Psoas muscle (tissue), 8 donors: ENCODE data around the gene PPM1H. TPM values are rescaled to one million over a fixed set of nuclear protein-coding genes. Genes with fewer than 3 reads are reported as not detected.
A peak's percentile ranks its signal among the peaks of the same experiment; 100 is the strongest.

Experiments used
- ATAC-seq, 4 donors: fragments of 200-7000 bp; cut with Tn5 transposase; one replicate each; pipeline ENCODE4 v1.9.1; 2020; ENCODE audit warnings: moderate library complexity in 3 of 4, mild to moderate bottlenecking in 2 of 4
- DNase-seq, 2 donors: peaks; one replicate each; pipeline ENCODE4 v3.0.0-alpha.2; 2020
- H3K27ac ChIP-seq: fragments of 200-600 bp; one replicate; pipeline ENCODE4 v1.8.0; 2022
- H3K27me3 ChIP-seq, 3 donors: fragments of 200-600 bp in 1 of 3; one replicate each; pipeline versions ENCODE4 v1.6.1 to v1.8.0; 2013 to 2022; ENCODE audit warnings: low read length in 2 of 3, mild to moderate bottlenecking in 2 of 3, moderate library complexity in 1 of 3; ENCODE audit not compliant: insufficient read depth in 3 of 3
- H3K36me3 ChIP-seq, 2 donors: fragments of 200-600 bp in 1 of 2; one replicate each; pipeline versions ENCODE4 v1.6.1 to v1.8.0; 2013 to 2022; ENCODE audit warnings: low read depth in 1 of 2, mild to moderate bottlenecking in 1 of 2, moderate library complexity in 1 of 2; ENCODE audit not compliant: insufficient read depth in 1 of 2
- H3K4me1 ChIP-seq: fragments of 200-600 bp; one replicate; pipeline ENCODE4 v1.8.0; 2022
- H3K4me3 ChIP-seq: fragments of 200-600 bp; one replicate; pipeline ENCODE4 v1.8.0; 2022; ENCODE audit warnings: mild to moderate bottlenecking
- H3K9me3 ChIP-seq: fragments of 200-600 bp; one replicate; pipeline ENCODE4 v1.8.0; 2022
- CTCF ChIP-seq: fragments of 200-600 bp; IDR thresholded peaks from one replicate; pipeline ENCODE4 v1.8.0; 2022; ENCODE audit warnings: antibody characterized with exemption
- WGBS, 3 donors: extraction: QIAGEN DNeasy Blood & Tissue Kit; methylation state at CpG; one replicate each; pipeline versions ENCODE4 v1.1.6 to v1.1.7; 2013; 5-methylcytosine and 5-hydroxymethylcytosine counted together
- intact Hi-C, 2 donors: fragments of 100-400 bp; cut with DNase I; formaldehyde crosslinking; loops; one replicate each; pipeline versions ENCODE4 v1.11.0 to v1.14.2; 2022
- polyA plus RNA-seq, 3 donors: library from polyadenylated mRNA; stranded (reverse); fragments of 200-250 nt; gene quantifications; one replicate each; pipeline ENCODE4 v1.2.3, GENCODE V29; 2013
- total RNA-seq, 4 donors: library from RNA; stranded (reverse); fragmentation: NEBNext Ultra II Directional in 2 of 4; extraction: Animal tissue kit (Norgen Biotek cat#: 25700) in 2 of 4; gene quantifications; one replicate each; pipeline versions ENCODE4 v1.2.1 to v1.2.4, GENCODE V29; 2021 to 2023
- donor health status: healthy with polysubstance abuse.
- donor health status: DM: no; HTN: no; CAD: no; lungs with moderate emphysema.
- donor health status: Bipolar disorder and iron deficiency.
- donor health status: healthy.
- donor health status: DM: yes; HTN: yes; CAD: no.
- donor health status: DM: no; HTN: no; CAD: no.
- donor health status: DM: no; HTN: no; CAD: no.
- donor health status: DM: yes; HTN: yes; CAD: no.

The PPM1H gene
- total and polyA plus RNA-seq, 7 donors: 0.65 to 4.3 (median 1.8) TPM

DNA sequence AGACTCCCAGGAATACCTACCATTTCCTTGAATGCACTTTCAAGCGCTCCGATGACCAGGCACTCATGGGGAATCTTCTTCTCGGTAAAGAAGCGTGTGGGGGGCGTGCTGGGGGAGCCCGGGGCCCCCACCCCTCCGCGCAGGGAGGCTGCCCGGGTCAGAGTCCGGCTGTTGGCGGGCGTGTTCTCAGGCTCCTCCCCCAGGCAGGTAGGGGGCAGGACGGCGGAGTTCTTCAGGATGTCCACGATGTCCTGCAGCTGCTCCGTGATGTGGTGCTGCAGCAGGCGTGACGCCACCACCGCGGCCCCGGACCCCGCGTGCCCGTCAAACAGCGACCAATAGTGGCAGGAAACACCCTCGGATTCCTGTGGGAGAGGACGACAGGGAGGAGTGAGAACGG, 133.2 kb downstream of the PPM1H start:
- Histone ChIP-seq H3K4me1 (no peaks in the 10 kb centered on the region), H3K27ac (no peak overlapping the region), H3K9me3 (no peaks in the 10 kb centered on the region), H3K36me3 (no peaks in the 10 kb centered on the region), H3K4me3 (no peak overlapping the region), H3K27me3 (no peaks in the 10 kb centered on the region)
- TF ChIP-seq CTCF: no peak
- WGBS, 3 donors: 92 to 95% (median 94%) methylated on average over 28 of the region's 28 CpGs
- no peak for ATAC-seq
- intact Hi-C loops: loop anchor here in 1 of 2 donors (10.0 kb wide), 1 partner anchor 367 kb away; no protein-coding TSS in a partner anchor
- no peak for DNase-seq

GRCh38 chr12:62800707-62801400, 134.1 kb downstream of the PPM1H start:
- no peaks in the 10 kb centered on the region for H3K4me1 ChIP-seq
- no peak overlapping the region for H3K27ac ChIP-seq
- 76 to 82% (median 80%) methylated on average over 13 of the region's 13 CpGs for WGBS, 3 donors
- no peak for DNase-seq
- H3K9me3 ChIP-seq: no peaks in the 10 kb centered on the region
- TF ChIP-seq CTCF: no peak
- no peaks in the 10 kb centered on the region for H3K27me3 ChIP-seq
- H3K4me3 ChIP-seq: no peak overlapping the region
- no peaks in the 10 kb centered on the region for H3K36me3 ChIP-seq
- no peak for ATAC-seq
- intact Hi-C loops: loop anchor here in 1 of 2 donors (10.0 kb wide), 1 partner anchor 366 kb away; no protein-coding TSS in a partner anchor

- no peak for TF ChIP-seq CTCF
- WGBS, 3 donors: 79 to 86% (median 82%) methylated on average over 9 of the region's 9 CpGs
- ATAC-seq: no peak
- Histone ChIP-seq H3K27ac (no peak overlapping the region), H3K9me3 (no peaks in the 10 kb centered on the region), H3K36me3 (no peaks in the 10 kb centered on the region), H3K4me1 (no peaks in the 10 kb centered on the region), H3K27me3 (no peaks in the 10 kb centered on the region), H3K4me3 (no peak overlapping the region)
- intact Hi-C loops: loop anchor here (5.0 to 10.0 kb wide), 2 partner anchors 363 to 365 kb away; no protein-coding TSS in a partner anchor
- DNase-seq: no peak
Measured at GRCh38 chr12:62799766-62800406, 135.1 kb downstream of the PPM1H start.

DNA sequence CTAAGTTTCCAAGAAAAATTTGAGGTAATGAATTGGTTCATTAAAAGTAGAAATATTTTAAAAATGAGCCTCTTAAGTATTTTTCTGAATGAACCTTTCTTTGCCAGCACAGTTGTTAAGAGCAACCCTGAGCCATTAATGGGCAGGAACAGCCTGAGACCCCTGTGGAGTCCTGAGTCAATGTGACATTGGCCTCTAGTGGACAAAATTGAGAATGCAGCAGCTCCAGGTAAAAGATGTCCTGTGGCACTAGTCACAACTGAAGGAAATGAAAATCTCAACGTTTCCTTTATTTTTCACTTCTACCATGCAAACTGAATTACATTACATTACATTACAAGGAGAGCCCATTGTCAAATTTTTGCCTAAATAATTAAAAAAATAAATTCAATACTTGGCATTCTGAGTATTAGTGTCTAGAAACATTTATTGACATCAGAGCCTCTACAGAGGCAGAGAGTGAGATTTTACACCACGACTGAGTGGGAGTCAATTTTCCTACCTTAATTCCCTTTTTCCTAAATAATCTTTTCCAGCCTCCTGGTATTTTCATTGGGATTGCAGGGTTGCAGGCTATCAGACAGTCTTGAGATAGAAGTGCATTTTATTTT, 135.7 kb downstream of the PPM1H start:
- H3K27me3 ChIP-seq: no peaks in the 10 kb centered on the region
- no peaks in the 10 kb centered on the region for H3K4me1 ChIP-seq
- no peaks in the 10 kb centered on the region for H3K9me3 ChIP-seq
- H3K36me3 ChIP-seq: no peaks in the 10 kb centered on the region
- intact Hi-C loops: loop anchor here in 1 of 2 donors (5.0 kb wide), 1 partner anchor 362 kb away; no protein-coding TSS in a partner anchor
- H3K27ac ChIP-seq: no peak overlapping the region
- TF ChIP-seq CTCF: peak; percentile 92
- no peak overlapping the region for H3K4me3 ChIP-seq
- ATAC-seq (peak in 3 of 4 donors; percentile 56 to 84 (median 70)), DNase-seq (no peak)
- WGBS, 3 donors: 18 to 20% (median 20%) methylated on average over 2 of the region's 2 CpGs
